Testis (tissue), 2 donors: ENCODE data around the gene MTF1.

Experiments used
- CTCF ChIP-seq, 3 experiments: fragments of 450-650 bp in 2 of 3; fragments of 200-600 bp in 1 of 3; sonication (generic) in 1 of 3; IDR thresholded peaks; one replicate each; pipeline ENCODE4 v1.5.1; 2016 to 2019; ENCODE audit warnings: antibody characterized with exemption in 3 of 3, mild to moderate bottlenecking in 2 of 3, moderate library complexity in 1 of 3
- POLR2A ChIP-seq: fragments of 450-650 bp; IDR thresholded peaks from one replicate; pipeline ENCODE4 v1.6.1; 2017; ENCODE audit warnings: antibody characterized with exemption, mild to moderate bottlenecking, moderate library complexity

GRCh38 chr1:37868466-37868865 is 9.1 kb upstream of the MTF1 start:
- TF ChIP-seq POLR2A (no peak), CTCF (IDR thresholded peaks at IDR 0.05) (no peak)
